ENCODE results near the gene TXN2.
A peak's percentile ranks its signal among the peaks of the same experiment; 100 is the strongest.

The TXN2 gene

GRCh38 chr22:36512991-36513390 is 31.6 kb upstream of the TXN2 start:
- TF ChIP-seq CTCF (IDR thresholded peaks at IDR 0.05) (no peak), ZFX (IDR thresholded peaks at IDR 0.05; ENCODE audit: borderline replicate concordance) (no peak)
- no peak overlapping the region for H3K27ac ChIP-seq

GRCh38 chr22:36512333-36512732 is 30.9 kb upstream of the TXN2 start:
- no peak for TF ChIP-seq ZFX (IDR thresholded peaks at IDR 0.05; ENCODE audit: borderline replicate concordance)
- TF ChIP-seq CTCF (IDR thresholded peaks at IDR 0.05), result no peak
- no peak overlapping the region for H3K27ac ChIP-seq

DNA sequence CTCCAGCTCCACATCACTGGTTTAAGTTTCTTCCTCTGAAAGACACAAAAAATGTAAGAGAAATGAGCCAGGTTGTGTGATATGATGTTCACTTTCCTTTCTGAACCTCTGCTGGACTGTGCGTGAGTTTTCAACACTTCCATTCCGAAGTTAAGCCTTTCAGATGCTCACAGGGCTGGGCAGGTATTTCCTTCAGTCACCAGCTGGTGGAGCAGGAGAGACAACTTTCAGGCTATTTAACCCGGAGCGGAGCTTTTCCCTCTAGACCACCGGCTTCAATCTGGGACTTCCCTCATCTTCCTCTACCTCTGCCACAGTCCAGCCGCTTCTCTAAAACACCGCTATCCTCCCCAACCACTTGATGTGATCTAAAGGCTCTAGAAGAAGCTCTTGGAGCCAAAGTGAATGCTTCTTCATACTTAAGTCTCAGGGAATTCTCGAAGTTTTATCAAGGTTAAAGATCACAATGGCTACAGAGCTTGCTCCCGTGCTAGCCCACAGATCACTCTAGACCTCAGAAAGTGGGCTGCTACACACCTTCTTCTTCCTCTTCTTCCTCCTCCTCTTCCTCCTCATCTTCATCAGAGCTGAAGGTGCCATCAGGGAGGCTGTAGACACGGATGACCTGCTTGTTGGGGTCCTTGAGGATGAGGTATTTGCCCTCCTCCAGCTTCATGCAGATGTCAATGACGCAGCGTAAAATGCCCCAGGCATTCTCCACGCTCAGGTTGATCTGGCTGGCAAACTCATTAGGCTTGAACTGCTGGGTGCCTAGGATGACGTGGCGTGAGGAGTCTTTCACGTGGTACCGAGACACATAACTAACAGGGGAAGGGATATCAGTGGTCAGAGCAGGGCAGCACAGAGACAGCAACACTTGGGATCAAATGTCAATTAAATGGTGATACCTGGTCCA is 29.8 kb upstream of the TXN2 start:
- no peak overlapping the region for H3K27ac ChIP-seq
- TF ChIP-seq CTCF (IDR thresholded peaks at IDR 0.05), result peak; percentile 74
- TF ChIP-seq ZFX (IDR thresholded peaks at IDR 0.05; ENCODE audit: borderline replicate concordance), result no peak

GRCh38 chr22:36510384-36510783 is 28.9 kb upstream of the TXN2 start:
- no peak overlapping the region for H3K27ac ChIP-seq
- no peak for TF ChIP-seq CTCF (IDR thresholded peaks at IDR 0.05)

GRCh38 chr22:36507518-36508010 is 26.1 kb upstream of the TXN2 start:
- peak overlapping the region; percentile 91 for H3K27ac ChIP-seq
- TF ChIP-seq CTCF (IDR thresholded peaks at IDR 0.05) (no peak), ZFX (IDR thresholded peaks at IDR 0.05; ENCODE audit: borderline replicate concordance) (no peak)

- TF ChIP-seq CTCF (IDR thresholded peaks at IDR 0.05) (no peak), ZFX (IDR thresholded peaks at IDR 0.05; ENCODE audit: borderline replicate concordance) (no peak)
- H3K27ac ChIP-seq, result peak within 1 kb of the TSS; percentile 91
These were observed 25.4 kb upstream of the TXN2 start, which contains the start of gene FOXRED2 for GRCh38 chr22:36506637-36507517. FOXRED2 (minus strand) TSS chr22:36507040; CDS start chr22:36506422, 618 bp downstream.
